ENCODE data around the gene DMD. TPM values are rescaled to one million over a fixed set of nuclear protein-coding genes. Genes with fewer than 3 reads are reported as not detected.
"Not testable (repeated sequence)": the region's sequence is repeated elsewhere in the genome, so short reads cannot be mapped to it uniquely, and the experiment has no call there.

Gene DMD
- total and polyA plus RNA-seq, 7 donors: 2.5 to 260 (median 183) TPM

GRCh38 chrX:31589503-31589902 is 1621.8 kb downstream of the DMD start:
- H3K36me3 ChIP-seq: no peaks in the 10 kb centered on the region
- no peaks in the 10 kb centered on the region for H3K27me3 ChIP-seq
- WGBS, 2 donors: 30 to 63% methylated on average over 3 of the region's 3 CpGs
- TF ChIP-seq POLR2AphosphoS5 (IDR thresholded peaks at IDR 0.05) (no peak), EP300 (IDR thresholded peaks at IDR 0.05) (no peak), POLR2A (IDR thresholded peaks at IDR 0.05) (no peak), CTCF (IDR thresholded peaks at IDR 0.05) (no peak)
- H3K27ac ChIP-seq: no peak overlapping the region
- peaks cover 0 to 6% (median 0%) of the 10 kb centered on the region in 4 donors for H3K4me1 ChIP-seq
- intact Hi-C loops (cut with DNase I): no loop called here
- H3K9me3 ChIP-seq: no peaks in the 10 kb centered on the region
- no peak for DNase-seq
- H3K4me3 ChIP-seq: no peak overlapping the region

GRCh38 chrX:31588355-31588754 is 1623.0 kb downstream of the DMD start:
- no peaks in the 10 kb centered on the region for H3K27me3 ChIP-seq
- H3K9me3 ChIP-seq: no peaks in the 10 kb centered on the region
- TF ChIP-seq POLR2AphosphoS5 (IDR thresholded peaks at IDR 0.05) (no peak), EP300 (IDR thresholded peaks at IDR 0.05) (no peak), CTCF (IDR thresholded peaks at IDR 0.05) (no peak), POLR2A (IDR thresholded peaks at IDR 0.05) (no peak)
- H3K36me3 ChIP-seq: no peaks in the 10 kb centered on the region
- intact Hi-C loops (cut with DNase I): no loop called here
- DNase-seq: no peak
- H3K4me1 ChIP-seq: peaks cover 0 to 6% (median 0%) of the 10 kb centered on the region in 4 donors
- no peak overlapping the region for H3K4me3 ChIP-seq
- no peak overlapping the region for H3K27ac ChIP-seq
- 90% methylated on average over 2 of the region's 2 CpGs for WGBS, 2 donors

- intact Hi-C loops (cut with DNase I): not testable (repeated sequence)
Measured at GRCh38 chrX:31583892-31584291, 1627.5 kb downstream of the DMD start.

GRCh38 chrX:31580726-31581125 is 1630.6 kb downstream of the DMD start:
- H3K27ac ChIP-seq: no peak overlapping the region
- TF ChIP-seq EP300 (IDR thresholded peaks at IDR 0.05) (no peak), POLR2AphosphoS5 (IDR thresholded peaks at IDR 0.05) (no peak), CTCF (IDR thresholded peaks at IDR 0.05) (no peak), POLR2A (IDR thresholded peaks at IDR 0.05) (no peak)

More at GRCh38 chrX:31583892-31584291, 1627.5 kb downstream of the DMD start:
- not testable (repeated sequence) for H3K27ac ChIP-seq, H3K27me3 ChIP-seq, H3K36me3 ChIP-seq, H3K4me1 ChIP-seq, H3K4me3 ChIP-seq, H3K9me3 ChIP-seq, DNase-seq
- 98 to 99% methylated on average over 2 to 3 of the region's 3 CpGs for WGBS, 2 donors

GRCh38 chrX:31580227-31580626 is 1631.1 kb downstream of the DMD start:
- intact Hi-C loops (cut with DNase I): no loop called here
- DNase-seq: no peak
- TF ChIP-seq CTCF (IDR thresholded peaks at IDR 0.05) (no peak), POLR2A (IDR thresholded peaks at IDR 0.05) (no peak), POLR2AphosphoS5 (IDR thresholded peaks at IDR 0.05) (no peak), EP300 (IDR thresholded peaks at IDR 0.05) (no peak)
- no peaks in the 10 kb centered on the region for H3K9me3 ChIP-seq
- WGBS, 2 donors: 82 to 92% methylated on average over 4 of the region's 4 CpGs
- no peak overlapping the region for H3K27ac ChIP-seq
- H3K36me3 ChIP-seq: no peaks in the 10 kb centered on the region
- no peak overlapping the region for H3K4me3 ChIP-seq
- H3K4me1 ChIP-seq: no peaks in the 10 kb centered on the region
- no peaks in the 10 kb centered on the region for H3K27me3 ChIP-seq

More at GRCh38 chrX:31580726-31581125, 1630.6 kb downstream of the DMD start:
- WGBS, 2 donors: 34 to 42% methylated on average over 2 of the region's 2 CpGs
- H3K4me3 ChIP-seq: no peak overlapping the region
- DNase-seq: no peak
- no peaks in the 10 kb centered on the region for H3K9me3 ChIP-seq
- no peaks in the 10 kb centered on the region for H3K4me1 ChIP-seq
- intact Hi-C loops (cut with DNase I): no loop called here
- H3K27me3 ChIP-seq: no peaks in the 10 kb centered on the region
- no peaks in the 10 kb centered on the region for H3K36me3 ChIP-seq

Data from sigmoid colon (tissue), 7 donors.